ENCODE data around the gene CLIC3. TPM values are rescaled to one million over a fixed set of nuclear protein-coding genes. Genes with fewer than 3 reads are reported as not detected.

Gene CLIC3
- total and polyA plus RNA-seq, 4 donors = 17.2 to 115 (median 81.1) TPM

- peaks cover 0 to 3% (median 0%) of the 10 kb centered on the region in 4 donors for H3K9me3 ChIP-seq (ENCODE audit: control insufficient read depth in 4 of 4, insufficient read depth in 3 of 4, low read length in 3 of 4)
- peak; percentile 60 for ATAC-seq (ENCODE audit: insufficient read depth, low FRiP score)
- H3K36me3 ChIP-seq (ENCODE audit: control insufficient read depth in 4 of 4, insufficient read depth in 4 of 4, low read length in 4 of 4) = no peaks in the 10 kb centered on the region
- DNase-seq = peak; percentile 74 to 87 (median 85)
- peaks cover 0 to 29% (median 11%) of the 10 kb centered on the region in 5 donors for H3K4me1 ChIP-seq (ENCODE audit: control insufficient read depth in 5 of 5, insufficient read depth in 5 of 5, low read length in 5 of 5)
- 1 to 4% methylated on average over 57 to 78 of the region's 78 CpGs for WGBS, 2 donors
- no peak for TF ChIP-seq CTCF (IDR thresholded peaks at IDR 0.05; ENCODE audit: control extremely low read depth, extremely low read depth)
- peak overlapping the region; percentile 52 to 82 for H3K27ac ChIP-seq (ENCODE audit: low read depth in 1 of 2, low read length in 1 of 2)
- no peaks in the 10 kb centered on the region for H3K27me3 ChIP-seq (ENCODE audit: control insufficient read depth in 3 of 3, insufficient read depth in 3 of 3, low read length in 2 of 3)
- no peak overlapping the region for H3K9ac ChIP-seq (ENCODE audit: insufficient read depth in 1 of 2, low read length in 2 of 2)
- H3K4me3 ChIP-seq = peak overlapping the region; percentile 31
Measured at GRCh38 chr9:136978073-136978864, 18.1 kb downstream of the CLIC3 start.

- DNase-seq (no peak), ATAC-seq (ENCODE audit: insufficient read depth, low FRiP score) (no peak)
- Histone ChIP-seq H3K4me3 (peak overlapping the region; percentile 31), H3K27ac (ENCODE audit: low read depth in 1 of 2, low read length in 1 of 2) (peak overlapping the region; percentile 52 to 82), H3K36me3 (ENCODE audit: control insufficient read depth in 4 of 4, insufficient read depth in 4 of 4, low read length in 4 of 4) (no peaks in the 10 kb centered on the region), H3K27me3 (ENCODE audit: control insufficient read depth in 3 of 3, insufficient read depth in 3 of 3, low read length in 2 of 3) (no peaks in the 10 kb centered on the region), H3K4me1 (ENCODE audit: control insufficient read depth in 5 of 5, insufficient read depth in 5 of 5, low read length in 5 of 5) (peaks cover 0 to 29% (median 11%) of the 10 kb centered on the region in 5 donors), H3K9me3 (ENCODE audit: control insufficient read depth in 4 of 4, insufficient read depth in 3 of 4, low read length in 3 of 4) (peaks cover 0 to 3% (median 0%) of the 10 kb centered on the region in 4 donors), H3K9ac (ENCODE audit: insufficient read depth in 1 of 2, low read length in 2 of 2) (no peak overlapping the region)
- 26 to 32% methylated on average over 27 to 33 of the region's 33 CpGs for WGBS, 2 donors
- no peak for TF ChIP-seq CTCF (IDR thresholded peaks at IDR 0.05; ENCODE audit: control extremely low read depth, extremely low read depth)
Measured at GRCh38 chr9:136977649-136978072, 18.7 kb downstream of the CLIC3 start.

GRCh38 chr9:136977223-136977622 is 19.1 kb downstream of the CLIC3 start, which contains the start of gene PTGDS:
PTGDS (plus strand) TSS chr9:136977504; CDS start chr9:136977579, 75 bp downstream.
- 65 to 72% methylated on average over 10 of the region's 10 CpGs for WGBS, 2 donors
- Histone ChIP-seq H3K36me3 (ENCODE audit: control insufficient read depth in 4 of 4, insufficient read depth in 4 of 4, low read length in 4 of 4) (no peaks in the 10 kb centered on the region), H3K27me3 (ENCODE audit: control insufficient read depth in 3 of 3, insufficient read depth in 3 of 3, low read length in 2 of 3) (no peaks in the 10 kb centered on the region), H3K9ac (ENCODE audit: insufficient read depth in 1 of 2, low read length in 2 of 2) (no peak within 1 kb of the TSS), H3K4me3 (peak within 1 kb of the TSS; percentile 31), H3K9me3 (ENCODE audit: control insufficient read depth in 4 of 4, insufficient read depth in 3 of 4, low read length in 3 of 4) (peaks cover 0 to 1% (median 0%) of the 10 kb centered on the region in 4 donors), H3K27ac (ENCODE audit: low read depth in 1 of 2, low read length in 1 of 2) (peak within 1 kb of the TSS; percentile 52 to 82), H3K4me1 (ENCODE audit: control insufficient read depth in 5 of 5, insufficient read depth in 5 of 5, low read length in 5 of 5) (peaks cover 0 to 26% (median 8%) of the 10 kb centered on the region in 5 donors)
- no peak for ATAC-seq (ENCODE audit: insufficient read depth, low FRiP score)
- DNase-seq = peak; percentile 79 to 89 (median 80)
- TF ChIP-seq CTCF (IDR thresholded peaks at IDR 0.05; ENCODE audit: control extremely low read depth, extremely low read depth) = no peak

All from lung (tissue), 12 donors.